Panc1 (cell line): ENCODE data around the gene SYT17.

Experiments
- POLR2AphosphoS5 ChIP-seq: IDR thresholded peaks from 2 replicates; pipeline ENCODE4 v1.6.1; 2012; ENCODE audit warnings: mild to moderate bottlenecking, low read depth, low read length, moderate library complexity
- REST ChIP-seq, 2 experiments: IDR thresholded peaks; 2 replicates each; pipeline ENCODE4 v1.6.1; 2011 to 2012; ENCODE audit warnings: low read depth in 2 of 2, control low read depth in 1 of 2, low read length in 1 of 2, mild to moderate bottlenecking in 1 of 2, moderate library complexity in 1 of 2; ENCODE audit not compliant: insufficient read depth in 1 of 2
- SIN3A ChIP-seq: IDR thresholded peaks from 2 replicates; pipeline ENCODE4 v1.6.1; 2012; ENCODE audit warnings: low read depth, mild to moderate bottlenecking, low read length, moderate library complexity, borderline replicate concordance; ENCODE audit not compliant: insufficient read depth
- TCF7L2 ChIP-seq: IDR thresholded peaks from 2 replicates; pipeline ENCODE4 v1.6.1; 2011; ENCODE audit warnings: mild to moderate bottlenecking, low read depth, low read length, inconsistent platforms
- TF ChIP-seq, protein P1 (sequence below): fragments of 450-650 bp; IDR thresholded peaks from 2 replicates; pipeline ENCODE4 v1.5.1; 2017; ENCODE audit warnings: mild to moderate bottlenecking

DNA sequence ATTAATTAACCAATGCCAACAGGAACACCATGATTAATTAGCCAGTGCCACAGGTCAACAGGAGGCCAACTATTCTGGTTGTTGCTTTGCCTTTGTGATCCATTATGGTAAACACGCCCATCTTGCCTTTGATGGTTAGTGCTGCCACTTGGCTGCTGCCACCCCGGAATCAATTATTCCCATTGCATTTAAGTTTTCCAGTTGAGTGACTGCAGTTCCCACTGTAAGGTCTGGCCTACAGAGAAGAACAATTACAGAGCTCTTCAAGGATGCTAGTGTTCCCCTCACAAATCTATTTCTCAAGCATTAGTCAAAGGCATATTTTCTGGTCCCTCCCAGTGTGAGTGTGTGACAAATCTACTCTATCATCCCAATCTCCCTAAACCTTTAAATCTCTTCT is 110.4 kb downstream of the SYT17 start:
- TF ChIP-seq, protein P1, sequence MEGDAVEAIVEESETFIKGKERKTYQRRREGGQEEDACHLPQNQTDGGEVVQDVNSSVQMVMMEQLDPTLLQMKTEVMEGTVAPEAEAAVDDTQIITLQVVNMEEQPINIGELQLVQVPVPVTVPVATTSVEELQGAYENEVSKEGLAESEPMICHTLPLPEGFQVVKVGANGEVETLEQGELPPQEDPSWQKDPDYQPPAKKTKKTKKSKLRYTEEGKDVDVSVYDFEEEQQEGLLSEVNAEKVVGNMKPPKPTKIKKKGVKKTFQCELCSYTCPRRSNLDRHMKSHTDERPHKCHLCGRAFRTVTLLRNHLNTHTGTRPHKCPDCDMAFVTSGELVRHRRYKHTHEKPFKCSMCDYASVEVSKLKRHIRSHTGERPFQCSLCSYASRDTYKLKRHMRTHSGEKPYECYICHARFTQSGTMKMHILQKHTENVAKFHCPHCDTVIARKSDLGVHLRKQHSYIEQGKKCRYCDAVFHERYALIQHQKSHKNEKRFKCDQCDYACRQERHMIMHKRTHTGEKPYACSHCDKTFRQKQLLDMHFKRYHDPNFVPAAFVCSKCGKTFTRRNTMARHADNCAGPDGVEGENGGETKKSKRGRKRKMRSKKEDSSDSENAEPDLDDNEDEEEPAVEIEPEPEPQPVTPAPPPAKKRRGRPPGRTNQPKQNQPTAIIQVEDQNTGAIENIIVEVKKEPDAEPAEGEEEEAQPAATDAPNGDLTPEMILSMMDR, result no peak
- no peak for TF ChIP-seq POLR2AphosphoS5
- TF ChIP-seq SIN3A, result no peak
- TF ChIP-seq REST (IDR thresholded peaks at IDR 0.05; ENCODE audit: insufficient read depth in 1 of 2, low read depth in 2 of 2, low read length in 1 of 2), result no peak
- no peak for TF ChIP-seq TCF7L2
